Activated naive CD8-positive, alpha-beta T cell (primary cell): ENCODE measurements around the gene ZBTB24.
A peak's percentile ranks its signal among the peaks of the same experiment; 100 is the strongest.
"Not testable (repeated sequence)": the region's sequence is repeated elsewhere in the genome, so short reads cannot be mapped to it uniquely, and the experiment has no call there.

Source experiments
- H3K27ac Mint-ChIP-seq: one replicate; pipeline ENCODE4 v1.8.0; 2021; ENCODE audit warnings: mixed read lengths
- H3K27me3 Mint-ChIP-seq: one replicate; pipeline ENCODE4 v1.8.0; 2021; ENCODE audit warnings: mixed read lengths
- H3K36me3 Mint-ChIP-seq: one replicate; pipeline ENCODE4 v1.8.0; 2021; ENCODE audit warnings: mixed read lengths
- H3K4me1 Mint-ChIP-seq: one replicate; pipeline ENCODE4 v1.8.0; 2021; ENCODE audit warnings: low read depth, mixed read lengths
- H3K4me3 Mint-ChIP-seq: one replicate; pipeline ENCODE4 v1.8.0; 2021; ENCODE audit warnings: mild to moderate bottlenecking, mixed read lengths
- H3K9me3 Mint-ChIP-seq: one replicate; pipeline ENCODE4 v1.8.0; 2021; ENCODE audit warnings: low read depth, mixed read lengths

ZBTB24 gene

GRCh38 chr6:109482905-109483734 is at the start of gene ZBTB24:
TSS of gene ZBTB24 (minus strand) at chr6:109483219. CDS start at chr6:109482026, 1,193 bp downstream.
- peaks cover 20% of the 10 kb centered on the region for H3K36me3 Mint-ChIP-seq
- H3K4me1 Mint-ChIP-seq, result peaks cover 43% of the 10 kb centered on the region
- H3K9me3 Mint-ChIP-seq, result no peaks in the 10 kb centered on the region
- H3K27ac Mint-ChIP-seq, result peak within 1 kb of the TSS; percentile 96
- H3K4me3 Mint-ChIP-seq, result peak within 1 kb of the TSS; percentile 99
- H3K27me3 Mint-ChIP-seq, result no peaks in the 10 kb centered on the region

GRCh38 chr6:109531446-109531845 is 48.4 kb upstream of the ZBTB24 start:
- H3K27me3 Mint-ChIP-seq, result no peaks in the 10 kb centered on the region
- no peak overlapping the region for H3K4me3 Mint-ChIP-seq
- H3K36me3 Mint-ChIP-seq, result peaks cover 3% of the 10 kb centered on the region
- no peak overlapping the region for H3K27ac Mint-ChIP-seq
- no peaks in the 10 kb centered on the region for H3K4me1 Mint-ChIP-seq
- no peaks in the 10 kb centered on the region for H3K9me3 Mint-ChIP-seq

GRCh38 chr6:109527989-109528388 is 45.0 kb upstream of the ZBTB24 start:
- no peaks in the 10 kb centered on the region for H3K4me1 Mint-ChIP-seq
- no peaks in the 10 kb centered on the region for H3K27me3 Mint-ChIP-seq
- no peaks in the 10 kb centered on the region for H3K9me3 Mint-ChIP-seq
- no peak overlapping the region for H3K4me3 Mint-ChIP-seq
- peaks cover 6% of the 10 kb centered on the region for H3K36me3 Mint-ChIP-seq
- H3K27ac Mint-ChIP-seq, result no peak overlapping the region

- no peaks in the 10 kb centered on the region for H3K27me3 Mint-ChIP-seq
- no peaks in the 10 kb centered on the region for H3K9me3 Mint-ChIP-seq
- no peak overlapping the region for H3K27ac Mint-ChIP-seq
- H3K4me1 Mint-ChIP-seq, result no peaks in the 10 kb centered on the region
- H3K4me3 Mint-ChIP-seq, result no peak overlapping the region
- peaks cover 6% of the 10 kb centered on the region for H3K36me3 Mint-ChIP-seq
Observed at GRCh38 chr6:109526905-109527628, 44.0 kb upstream of the ZBTB24 start.

GRCh38 chr6:109524129-109524528 is 41.1 kb upstream of the ZBTB24 start:
- Mint-ChIP-seq H3K4me3 (no peak overlapping the region), H3K9me3 (no peaks in the 10 kb centered on the region), H3K36me3 (peaks cover 6% of the 10 kb centered on the region), H3K27me3 (no peaks in the 10 kb centered on the region), H3K4me1 (no peaks in the 10 kb centered on the region), H3K27ac (no peak overlapping the region)

- Mint-ChIP-seq H3K9me3 (no peaks in the 10 kb centered on the region), H3K27me3 (no peaks in the 10 kb centered on the region), H3K36me3 (peaks cover 6% of the 10 kb centered on the region), H3K4me1 (no peaks in the 10 kb centered on the region), H3K27ac (no peak overlapping the region), H3K4me3 (no peak overlapping the region)
Observed at GRCh38 chr6:109523478-109523877, 40.5 kb upstream of the ZBTB24 start.

GRCh38 chr6:109521080-109521479 is 38.1 kb upstream of the ZBTB24 start:
- Mint-ChIP-seq H3K9me3 (no peaks in the 10 kb centered on the region), H3K4me1 (peaks cover 14% of the 10 kb centered on the region), H3K27ac (no peak overlapping the region), H3K27me3 (no peaks in the 10 kb centered on the region), H3K36me3 (peaks cover 6% of the 10 kb centered on the region), H3K4me3 (no peak overlapping the region)

- not testable (repeated sequence) for H3K27me3 Mint-ChIP-seq, H3K36me3 Mint-ChIP-seq, H3K4me3 Mint-ChIP-seq, H3K27ac Mint-ChIP-seq, H3K9me3 Mint-ChIP-seq
- H3K4me1 Mint-ChIP-seq, result peaks cover 28% of the 10 kb centered on the region
Observed at GRCh38 chr6:109519647-109520046, 36.6 kb upstream of the ZBTB24 start.

- H3K27me3 Mint-ChIP-seq, result no peaks in the 10 kb centered on the region
- no peaks in the 10 kb centered on the region for H3K9me3 Mint-ChIP-seq
- no peaks in the 10 kb centered on the region for H3K36me3 Mint-ChIP-seq
- H3K4me3 Mint-ChIP-seq, result peak overlapping the region; percentile 76
- H3K27ac Mint-ChIP-seq, result peak overlapping the region; percentile 77
- peaks cover 33% of the 10 kb centered on the region for H3K4me1 Mint-ChIP-seq
Observed at GRCh38 chr6:109516929-109517328, 33.9 kb upstream of the ZBTB24 start.

- H3K4me3 Mint-ChIP-seq, result peak overlapping the region; percentile 76
- peaks cover 2% of the 10 kb centered on the region for H3K36me3 Mint-ChIP-seq
- H3K27ac Mint-ChIP-seq, result peak overlapping the region; percentile 58
- H3K4me1 Mint-ChIP-seq, result peaks cover 33% of the 10 kb centered on the region
- H3K9me3 Mint-ChIP-seq, result no peaks in the 10 kb centered on the region
- H3K27me3 Mint-ChIP-seq, result no peaks in the 10 kb centered on the region
Observed at GRCh38 chr6:109515781-109516409, 32.9 kb upstream of the ZBTB24 start.

GRCh38 chr6:109514946-109515345 is 31.9 kb upstream of the ZBTB24 start:
- Mint-ChIP-seq H3K36me3 (peaks cover 2% of the 10 kb centered on the region), H3K9me3 (no peaks in the 10 kb centered on the region), H3K4me1 (peaks cover 33% of the 10 kb centered on the region), H3K4me3 (peak overlapping the region; percentile 76), H3K27me3 (no peaks in the 10 kb centered on the region), H3K27ac (peak overlapping the region; percentile 58)

GRCh38 chr6:109513571-109514071 is 30.6 kb upstream of the ZBTB24 start:
- no peaks in the 10 kb centered on the region for H3K9me3 Mint-ChIP-seq
- no peak overlapping the region for H3K4me3 Mint-ChIP-seq
- no peak overlapping the region for H3K27ac Mint-ChIP-seq
- no peaks in the 10 kb centered on the region for H3K27me3 Mint-ChIP-seq
- H3K36me3 Mint-ChIP-seq, result peaks cover 2% of the 10 kb centered on the region
- peaks cover 33% of the 10 kb centered on the region for H3K4me1 Mint-ChIP-seq

- H3K9me3 Mint-ChIP-seq, result no peaks in the 10 kb centered on the region
- peaks cover 31% of the 10 kb centered on the region for H3K4me1 Mint-ChIP-seq
- no peak overlapping the region for H3K27ac Mint-ChIP-seq
- peaks cover 2% of the 10 kb centered on the region for H3K36me3 Mint-ChIP-seq
- no peaks in the 10 kb centered on the region for H3K27me3 Mint-ChIP-seq
- H3K4me3 Mint-ChIP-seq, result no peak overlapping the region
Observed at GRCh38 chr6:109512271-109512817, 29.3 kb upstream of the ZBTB24 start.

- no peaks in the 10 kb centered on the region for H3K9me3 Mint-ChIP-seq
- H3K36me3 Mint-ChIP-seq, result peaks cover 2% of the 10 kb centered on the region
- no peak overlapping the region for H3K27ac Mint-ChIP-seq
- peaks cover 25% of the 10 kb centered on the region for H3K4me1 Mint-ChIP-seq
- no peaks in the 10 kb centered on the region for H3K27me3 Mint-ChIP-seq
- no peak overlapping the region for H3K4me3 Mint-ChIP-seq
Observed at GRCh38 chr6:109511832-109512231, 28.8 kb upstream of the ZBTB24 start.

- no peaks in the 10 kb centered on the region for H3K27me3 Mint-ChIP-seq
- peaks cover 11% of the 10 kb centered on the region for H3K4me1 Mint-ChIP-seq
- no peaks in the 10 kb centered on the region for H3K9me3 Mint-ChIP-seq
- no peak overlapping the region for H3K4me3 Mint-ChIP-seq
- no peak overlapping the region for H3K27ac Mint-ChIP-seq
- H3K36me3 Mint-ChIP-seq, result peaks cover 2% of the 10 kb centered on the region
Observed at GRCh38 chr6:109510358-109510757, 27.3 kb upstream of the ZBTB24 start.
